ENCODE results near the gene BCAT1.

The BCAT1 gene, protein sequence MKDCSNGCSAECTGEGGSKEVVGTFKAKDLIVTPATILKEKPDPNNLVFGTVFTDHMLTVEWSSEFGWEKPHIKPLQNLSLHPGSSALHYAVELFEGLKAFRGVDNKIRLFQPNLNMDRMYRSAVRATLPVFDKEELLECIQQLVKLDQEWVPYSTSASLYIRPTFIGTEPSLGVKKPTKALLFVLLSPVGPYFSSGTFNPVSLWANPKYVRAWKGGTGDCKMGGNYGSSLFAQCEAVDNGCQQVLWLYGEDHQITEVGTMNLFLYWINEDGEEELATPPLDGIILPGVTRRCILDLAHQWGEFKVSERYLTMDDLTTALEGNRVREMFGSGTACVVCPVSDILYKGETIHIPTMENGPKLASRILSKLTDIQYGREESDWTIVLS

DNA sequence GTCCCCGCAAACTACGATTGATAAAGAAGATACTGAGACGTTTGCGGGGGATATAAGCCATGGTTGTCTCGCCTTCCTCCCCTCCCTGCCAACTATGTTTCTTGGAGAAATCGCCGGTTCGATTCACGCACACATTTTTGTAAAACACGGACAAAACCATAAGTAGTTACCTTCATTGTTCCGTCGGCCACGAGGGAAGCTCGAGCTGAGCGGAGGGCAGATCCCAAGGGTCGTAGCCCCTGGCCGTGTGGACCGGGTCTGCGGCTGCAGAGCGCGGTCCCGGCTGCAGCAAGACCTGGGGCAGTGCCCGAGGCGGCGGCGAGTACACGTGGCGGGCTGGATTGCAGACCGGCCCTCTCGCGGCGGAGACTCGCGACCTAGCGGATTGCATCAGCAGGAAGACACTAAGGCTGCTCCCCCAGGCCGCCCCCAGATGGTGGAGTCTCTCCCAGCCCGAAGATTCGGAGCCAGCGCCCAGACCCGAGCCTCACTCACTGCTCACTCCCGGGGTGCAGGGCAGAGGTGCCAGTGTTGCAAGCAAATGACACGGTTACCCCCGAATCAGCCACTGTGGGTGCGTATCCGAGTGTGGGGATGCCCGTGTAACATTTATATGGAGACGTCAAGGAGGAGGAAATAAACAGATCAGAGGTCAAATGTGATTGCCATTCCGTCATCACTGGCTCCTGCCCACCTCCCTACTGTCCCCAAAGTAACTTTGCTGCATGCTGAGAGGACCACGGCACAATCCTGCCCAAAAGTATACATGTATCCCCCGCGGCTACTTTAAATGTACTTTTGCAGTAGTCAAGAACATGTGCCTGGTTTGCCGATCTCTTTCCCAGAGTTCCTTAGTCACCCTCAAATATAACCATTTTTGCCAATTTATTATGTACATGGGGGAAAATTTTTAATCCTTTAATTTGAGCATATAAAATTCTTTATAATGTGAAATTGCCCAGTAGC is at the start of gene BCAT1:
Gene BCAT1 (minus strand): TSS at position 345 of the 966 bp plus-strand sequence. CDS start 169 bp downstream, at position 176.
- peak; percentile 100 for DNase-seq

DNA sequence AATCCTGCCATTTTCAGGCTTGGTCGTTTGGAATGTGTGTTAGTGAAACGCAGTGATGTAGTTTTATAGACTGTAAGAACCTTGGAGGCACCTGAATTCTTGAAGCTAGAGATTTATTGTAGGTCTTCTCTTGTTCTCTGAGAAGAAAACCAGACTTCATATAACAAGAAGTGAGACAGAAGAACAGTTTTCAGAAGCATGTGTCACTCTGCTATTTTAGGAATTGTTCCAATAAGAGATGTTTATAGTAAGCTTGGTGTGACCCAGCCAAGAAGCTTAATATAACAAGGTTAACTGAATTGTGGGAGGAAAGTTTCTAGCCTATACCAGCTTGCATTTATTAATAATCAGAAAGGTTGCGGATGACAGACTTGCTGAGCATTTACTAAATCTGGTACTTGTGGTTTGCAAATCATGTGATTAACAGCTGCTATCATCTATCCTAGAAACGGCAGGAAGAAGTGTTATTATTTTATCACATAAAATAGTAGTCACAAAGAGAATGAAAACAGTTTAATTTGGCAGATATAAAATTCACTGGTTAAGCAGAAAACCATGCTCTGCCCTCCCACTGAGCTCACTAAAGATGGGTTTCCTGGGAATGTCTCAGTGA is 49.2 kb upstream of the BCAT1 start:
- DNase-seq = no peak

DNA sequence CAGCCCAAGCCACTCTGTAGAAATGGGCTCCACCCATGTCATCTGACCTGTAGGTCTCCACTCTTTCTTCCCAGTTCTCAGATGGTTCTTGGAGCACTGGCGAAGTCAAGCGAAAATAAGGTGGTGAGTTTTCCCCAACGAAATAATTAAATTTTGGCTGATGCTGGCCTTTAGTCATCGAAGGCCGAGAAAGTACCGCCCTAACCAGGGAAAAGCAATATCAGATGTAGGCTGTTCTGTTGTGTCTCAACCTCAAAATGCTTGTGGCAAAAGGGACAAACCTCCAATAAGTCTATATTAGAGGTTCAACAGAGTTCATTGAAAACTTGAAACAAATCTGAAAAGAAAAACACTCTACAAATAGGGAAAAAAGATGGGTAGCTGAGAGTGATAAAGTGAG is 48.6 kb upstream of the BCAT1 start:
- no peak for DNase-seq

DNA sequence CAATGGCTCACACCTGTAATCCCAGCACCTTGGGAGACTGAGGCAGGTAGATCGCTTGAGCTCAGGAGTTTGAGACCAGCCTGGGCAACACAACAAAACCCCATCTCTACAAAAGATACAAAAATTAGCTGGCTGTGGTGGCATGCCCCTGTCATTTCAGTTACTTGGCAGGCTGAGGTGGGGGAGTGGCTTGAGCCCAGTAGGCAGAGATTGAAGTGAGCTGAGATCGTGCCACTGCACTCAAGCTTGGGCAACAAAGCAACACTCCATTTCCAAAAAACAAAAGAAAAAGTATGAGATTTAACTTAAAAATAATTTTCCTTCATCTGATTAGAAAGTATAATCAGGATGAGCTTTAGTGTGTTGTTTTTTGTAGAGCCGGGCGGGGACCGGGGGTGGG is 47.9 kb upstream of the BCAT1 start:
- DNase-seq = no peak

DNA sequence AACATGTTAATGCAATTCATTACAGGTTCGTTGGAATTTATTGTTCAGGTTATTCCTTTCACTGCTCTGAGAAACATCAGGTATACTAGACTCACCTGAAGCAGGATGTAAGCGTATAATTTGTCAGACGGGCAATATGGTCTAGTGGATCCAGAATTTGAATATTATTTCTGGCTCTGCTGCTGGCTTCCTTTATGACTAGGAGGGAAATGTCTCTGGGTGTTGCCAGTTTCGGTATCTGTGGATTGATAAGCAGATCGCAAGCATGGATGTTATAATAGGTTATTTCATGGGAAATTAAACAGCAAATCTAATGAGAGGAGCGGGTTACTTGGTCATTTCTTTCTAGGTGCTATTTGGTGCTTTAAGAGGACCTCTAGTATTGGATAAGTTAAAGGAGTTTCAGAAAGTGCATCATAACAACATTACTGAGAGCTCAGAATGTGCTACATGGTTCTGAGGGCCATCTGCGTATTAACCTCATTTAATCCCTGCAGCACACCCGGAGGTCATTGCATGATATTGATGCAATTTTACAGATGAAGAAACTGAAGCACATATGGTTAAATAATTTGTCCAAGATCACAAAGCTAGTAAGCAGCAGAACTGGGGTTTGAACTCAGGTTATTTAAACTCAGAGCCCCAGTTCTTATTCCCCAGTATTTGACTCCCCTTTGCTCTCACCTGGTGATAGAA is 47.3 kb upstream of the BCAT1 start:
- DNase-seq = no peak

DNA sequence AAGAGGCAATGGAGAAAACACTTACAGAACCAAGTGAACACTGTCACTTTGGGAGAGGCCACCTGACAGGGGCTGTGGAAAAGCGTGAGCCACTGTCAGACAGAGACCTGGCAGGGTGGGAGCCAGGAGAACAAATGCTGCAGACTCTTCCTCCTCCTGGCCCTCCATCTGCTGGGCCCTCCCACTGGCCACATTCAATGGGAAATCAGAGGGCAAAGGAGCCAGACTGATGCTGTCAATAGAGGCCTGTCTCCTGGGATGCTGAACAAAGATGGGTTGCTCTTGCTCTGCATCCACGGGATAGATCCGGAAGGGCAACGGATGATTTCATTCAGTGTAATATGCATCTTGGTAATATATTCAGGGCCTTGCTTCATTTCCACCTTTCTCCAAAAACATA is 44.9 kb upstream of the BCAT1 start:
- DNase-seq = no peak

DNA sequence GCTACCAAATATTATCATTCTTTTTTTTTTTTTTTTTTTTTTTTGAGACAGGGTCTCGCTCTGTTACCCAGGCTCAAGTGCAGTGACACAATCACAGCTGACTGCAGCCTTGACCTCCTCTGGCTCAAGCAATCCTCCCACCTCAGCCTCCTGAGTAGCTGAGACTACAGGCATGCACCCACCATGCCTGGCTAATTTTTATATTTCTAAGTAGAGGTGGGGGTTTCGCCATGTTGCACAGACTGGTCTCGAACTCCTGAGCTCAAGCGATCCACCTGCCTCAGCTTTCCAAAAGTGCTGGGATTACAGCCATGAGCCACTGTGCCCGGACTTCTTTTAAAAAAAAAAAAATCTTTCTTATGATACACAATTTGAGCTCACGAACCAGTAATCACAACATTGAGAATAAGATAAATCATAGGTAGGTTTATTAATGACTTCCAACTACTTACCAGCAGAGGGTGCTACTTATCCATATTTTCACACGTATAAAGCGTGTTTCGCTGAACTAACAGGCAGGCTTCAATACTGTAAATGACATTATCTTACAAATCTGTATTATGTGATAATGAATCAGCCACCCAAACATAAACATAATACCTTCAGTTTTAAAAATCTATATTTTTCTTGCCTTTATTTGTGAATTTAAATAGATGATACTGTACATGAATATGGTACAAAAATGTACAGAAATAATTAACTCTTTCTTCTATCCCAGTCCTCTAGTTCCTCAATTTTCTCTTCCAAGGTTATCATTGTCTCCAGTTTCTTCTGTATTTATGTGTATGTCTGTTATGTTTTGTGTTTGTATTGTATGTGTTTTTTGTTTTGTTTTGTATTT is 42.5 kb upstream of the BCAT1 start:
- DNase-seq = peak; percentile 100

DNA sequence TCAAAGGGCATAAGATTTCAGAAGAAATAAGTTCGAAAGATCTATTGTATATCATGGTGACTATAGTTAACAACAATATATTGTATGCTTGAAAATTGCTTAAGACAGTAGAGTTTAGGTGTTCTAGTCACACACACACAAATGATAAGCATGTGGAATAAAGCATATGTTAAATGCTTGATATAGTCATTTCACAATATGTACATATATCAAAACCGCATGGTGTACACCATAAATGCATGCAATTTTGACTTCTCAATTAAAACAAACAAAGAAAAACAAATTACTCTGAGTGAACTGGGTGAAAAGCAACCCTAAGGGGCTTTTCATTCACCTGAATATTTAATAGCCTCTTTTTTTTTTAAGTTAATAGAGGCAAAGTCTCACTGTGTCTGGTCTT is 40.3 kb upstream of the BCAT1 start:
- DNase-seq = no peak

DNA sequence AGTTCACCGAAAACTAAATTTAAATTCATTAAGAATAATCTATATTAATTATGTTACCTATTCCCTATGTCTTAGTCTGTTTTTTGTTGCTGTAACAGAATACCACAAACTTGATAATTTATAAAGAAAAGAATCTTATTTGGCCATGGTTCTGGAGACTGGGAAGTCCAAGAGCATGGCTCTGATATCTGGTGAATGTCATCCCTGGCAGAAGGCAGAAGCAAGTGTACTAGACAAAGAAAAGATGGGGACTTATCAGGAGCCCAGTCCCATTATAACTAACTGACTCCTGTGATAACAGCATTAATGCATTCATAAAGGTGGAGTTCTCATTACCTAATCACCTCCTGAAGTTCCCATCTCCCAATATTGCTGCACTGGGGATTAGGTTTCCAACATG is 33.3 kb upstream of the BCAT1 start:
- DNase-seq = no peak

DNA sequence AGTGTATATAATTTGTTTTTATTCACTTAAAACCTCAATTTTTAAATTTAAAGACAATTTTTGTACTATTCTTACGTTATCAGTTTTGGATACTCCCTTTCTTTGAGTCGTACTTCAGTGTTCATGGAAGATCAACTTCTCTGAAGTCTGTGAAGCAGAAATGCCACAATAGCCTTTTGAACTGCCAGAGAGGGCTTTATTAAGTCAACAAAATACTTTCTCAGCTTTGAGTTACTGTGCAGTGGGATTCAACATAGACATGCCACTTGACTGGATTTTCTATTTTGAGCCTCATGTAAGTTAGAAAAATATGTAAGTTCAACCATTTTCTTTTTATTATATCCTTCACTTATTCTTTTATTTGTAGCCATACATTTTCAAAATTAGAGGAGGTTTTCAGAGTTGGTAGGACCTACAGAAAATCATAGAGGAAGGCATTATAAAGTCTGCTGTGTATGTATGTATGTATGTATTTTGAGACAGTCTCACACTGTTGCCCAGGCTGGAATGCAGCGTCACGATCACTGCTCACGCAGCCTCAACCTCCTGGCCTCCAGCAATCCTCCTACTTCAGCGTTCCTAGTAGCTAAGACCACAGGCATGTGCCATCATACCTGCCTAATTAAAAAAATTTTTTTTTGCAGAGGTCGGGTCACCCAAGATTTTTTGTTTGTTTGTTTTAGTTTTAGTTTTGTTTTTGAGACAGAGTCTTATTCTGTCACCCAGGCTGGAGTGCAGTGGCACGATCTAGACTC is 31.3 kb upstream of the BCAT1 start:
- no peak for DNase-seq

DNA sequence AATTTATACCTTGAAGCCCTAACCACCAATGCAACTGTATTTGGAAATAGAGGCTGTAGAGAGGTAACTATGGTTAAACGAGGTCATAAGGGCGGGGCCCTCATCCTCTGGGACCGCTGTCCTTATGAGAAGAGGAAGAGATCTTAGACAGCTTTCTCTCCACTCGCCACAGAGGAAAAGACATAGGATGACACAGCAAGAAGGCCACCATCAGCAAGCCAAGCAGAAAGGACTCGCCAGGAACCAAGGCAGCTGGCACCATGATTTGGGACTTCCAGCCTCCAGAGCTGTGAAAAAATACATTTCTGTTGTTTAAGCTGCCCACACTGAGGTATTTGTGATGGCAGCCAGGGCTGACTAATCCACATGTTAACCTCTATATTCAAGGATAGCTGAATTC is 30.4 kb upstream of the BCAT1 start:
- no peak for DNase-seq

DNA sequence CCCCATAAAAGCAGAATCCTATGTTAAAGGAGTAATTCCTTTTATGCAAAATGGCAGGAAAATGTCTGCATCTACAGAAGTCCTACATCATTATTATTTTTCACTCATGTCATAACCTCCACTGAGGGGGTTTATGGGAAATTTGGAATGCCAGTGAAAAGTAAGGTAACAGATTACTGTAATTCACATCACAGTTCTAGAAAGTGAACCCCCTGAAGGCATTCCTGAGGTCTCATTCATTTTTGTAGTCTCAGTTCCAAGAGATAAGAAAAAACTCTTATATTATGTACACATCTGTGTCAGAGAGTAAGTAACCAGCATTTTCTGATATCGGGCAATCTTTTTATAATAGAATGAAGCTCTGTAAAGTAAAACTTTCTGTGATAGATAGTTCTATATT is 28.8 kb upstream of the BCAT1 start:
- no peak for DNase-seq

DNA sequence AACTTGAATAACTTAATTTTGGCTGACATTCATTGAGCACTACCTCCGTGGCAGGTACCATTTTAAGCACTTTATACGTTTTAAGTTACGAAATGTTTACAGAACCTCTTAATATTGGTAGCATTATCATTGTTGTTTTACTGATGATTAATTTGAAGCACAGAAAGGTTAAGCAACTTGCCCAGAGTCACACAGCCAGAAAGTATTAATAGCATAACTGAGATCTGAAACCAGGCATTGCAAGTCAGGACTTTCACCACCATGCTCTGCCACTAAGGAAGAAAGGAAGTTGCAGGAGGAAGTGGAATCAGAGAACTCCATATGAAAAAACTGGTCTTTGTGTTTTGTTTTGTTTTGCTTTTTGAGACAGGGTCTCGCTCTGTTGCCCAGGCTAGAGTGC is 28.2 kb upstream of the BCAT1 start:
- DNase-seq = no peak

DNA sequence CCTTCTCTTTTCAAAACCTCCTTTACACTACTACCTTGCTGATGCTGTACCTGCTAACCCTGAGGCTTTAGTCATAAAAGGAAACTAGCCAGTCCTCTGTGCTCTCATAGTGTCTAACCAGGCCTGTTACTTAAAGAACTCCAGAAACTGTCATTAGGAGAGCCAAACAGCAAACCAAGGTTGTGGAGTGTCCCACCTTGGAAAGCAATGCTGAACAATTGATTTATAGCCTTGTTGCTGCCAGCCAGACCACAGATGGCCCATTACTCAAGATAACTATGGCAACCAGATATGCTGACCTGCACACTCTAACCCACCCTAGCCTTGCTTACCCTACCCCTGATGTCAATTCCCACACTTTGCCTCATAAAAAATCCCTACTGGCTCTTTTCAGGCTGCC is 26.5 kb upstream of the BCAT1 start:
- DNase-seq = no peak

DNA sequence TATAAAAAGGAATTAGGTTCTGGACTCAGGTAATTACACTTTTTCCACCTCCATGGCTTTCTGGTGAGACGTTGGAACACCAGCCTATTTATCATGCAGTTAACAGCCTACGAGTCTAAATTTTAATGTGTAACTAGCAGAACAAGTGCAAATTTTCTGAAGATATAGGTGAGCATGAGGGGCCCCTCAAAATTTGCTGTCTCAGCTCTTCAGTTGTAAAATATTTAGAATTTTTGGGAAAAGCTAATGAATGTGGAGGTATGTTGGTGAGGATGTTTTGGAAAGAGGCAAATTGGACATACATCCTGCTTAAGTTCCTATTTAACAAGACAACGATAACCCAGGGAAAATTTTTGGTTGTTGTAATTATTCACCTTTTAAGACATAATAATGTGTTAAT is 25.3 kb upstream of the BCAT1 start:
- no peak for DNase-seq

DNA sequence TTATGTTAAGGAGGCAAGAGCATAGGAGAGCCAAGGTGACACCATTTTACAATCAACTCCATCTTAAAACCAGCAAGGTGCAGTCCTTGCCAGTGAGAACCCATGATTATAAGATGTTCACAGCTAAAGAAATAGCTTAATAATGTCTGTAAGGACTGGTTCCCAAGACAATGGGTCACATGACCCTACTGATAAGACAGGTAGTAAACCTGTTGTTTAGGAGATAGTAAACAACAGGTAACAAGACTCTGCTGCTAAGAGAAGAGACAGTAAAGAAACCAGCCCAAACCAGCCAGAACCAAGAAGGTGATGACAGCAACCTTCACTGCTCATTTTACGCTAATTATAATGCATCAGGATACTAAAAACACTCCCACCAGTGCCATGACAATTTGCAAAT is 23.2 kb upstream of the BCAT1 start:
- DNase-seq = peak; percentile 67

DNA sequence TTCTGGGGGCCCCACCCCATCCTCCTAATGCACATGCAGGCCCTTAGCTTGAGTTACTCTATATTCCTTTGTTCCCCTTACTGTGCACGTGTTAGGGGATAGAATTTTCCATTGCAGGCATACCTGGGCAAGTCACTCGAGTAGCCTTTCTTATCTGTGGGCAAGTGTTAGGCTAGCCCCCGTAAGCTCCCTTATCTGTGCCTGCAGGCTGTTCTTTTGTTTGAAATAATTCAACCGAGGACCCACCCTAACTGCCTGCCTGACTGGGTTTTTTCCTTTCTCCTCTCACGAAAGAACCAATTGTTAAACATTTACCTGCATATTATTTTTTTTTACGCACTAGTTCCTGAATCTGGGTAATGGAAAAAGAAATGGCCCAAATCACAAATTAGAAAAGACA is 21.3 kb upstream of the BCAT1 start:
- no peak for DNase-seq

DNA sequence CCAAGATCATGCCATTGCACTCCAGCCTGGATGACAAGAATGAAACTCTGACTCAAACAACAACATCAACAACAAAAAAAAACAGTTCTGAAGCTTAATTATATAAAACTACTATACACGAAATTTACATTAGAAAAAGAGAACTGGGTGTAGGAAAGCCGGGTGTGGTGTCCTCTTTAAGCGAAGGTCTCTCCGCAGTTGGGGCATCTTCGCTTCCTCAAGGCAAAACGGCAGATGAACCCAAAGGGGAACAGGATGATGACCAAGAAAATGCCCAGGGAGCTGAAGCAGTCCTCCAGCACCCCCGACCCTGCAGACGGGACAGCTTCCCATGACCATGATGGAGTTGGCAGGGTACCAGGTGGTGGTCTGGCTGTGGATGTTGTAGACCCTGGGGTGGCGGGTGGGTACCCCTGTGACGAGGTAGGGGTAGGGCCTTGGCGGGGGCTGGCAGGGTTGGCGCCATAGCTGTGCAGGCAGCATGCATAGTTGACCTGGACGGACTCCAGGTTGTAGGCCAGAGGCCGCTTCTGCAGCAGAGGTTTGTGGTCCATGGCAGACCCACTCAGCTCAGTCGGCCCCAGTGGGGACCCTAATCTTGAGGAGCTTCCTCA is 18.2 kb upstream of the BCAT1 start:
- no peak for DNase-seq

DNA sequence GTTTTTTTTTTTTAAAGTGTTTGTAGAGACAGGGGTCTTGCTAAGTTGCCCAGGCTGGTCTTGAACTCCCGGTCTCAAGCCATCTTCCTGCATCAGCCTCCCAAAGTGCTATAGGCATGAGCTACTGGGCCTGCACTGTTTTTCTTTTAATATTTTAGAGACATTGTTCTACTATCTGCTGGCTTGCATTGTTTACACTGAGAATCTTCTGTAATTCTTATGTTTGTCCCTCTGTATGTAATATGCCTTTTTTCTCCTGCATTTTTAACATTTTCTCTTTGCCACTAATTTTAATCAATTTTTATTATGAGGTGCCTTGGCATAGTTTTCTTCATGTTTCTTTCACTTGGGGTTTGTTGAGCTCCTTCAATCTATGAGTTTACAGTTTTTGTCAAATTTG is 15.4 kb upstream of the BCAT1 start:
- no peak for DNase-seq

DNA sequence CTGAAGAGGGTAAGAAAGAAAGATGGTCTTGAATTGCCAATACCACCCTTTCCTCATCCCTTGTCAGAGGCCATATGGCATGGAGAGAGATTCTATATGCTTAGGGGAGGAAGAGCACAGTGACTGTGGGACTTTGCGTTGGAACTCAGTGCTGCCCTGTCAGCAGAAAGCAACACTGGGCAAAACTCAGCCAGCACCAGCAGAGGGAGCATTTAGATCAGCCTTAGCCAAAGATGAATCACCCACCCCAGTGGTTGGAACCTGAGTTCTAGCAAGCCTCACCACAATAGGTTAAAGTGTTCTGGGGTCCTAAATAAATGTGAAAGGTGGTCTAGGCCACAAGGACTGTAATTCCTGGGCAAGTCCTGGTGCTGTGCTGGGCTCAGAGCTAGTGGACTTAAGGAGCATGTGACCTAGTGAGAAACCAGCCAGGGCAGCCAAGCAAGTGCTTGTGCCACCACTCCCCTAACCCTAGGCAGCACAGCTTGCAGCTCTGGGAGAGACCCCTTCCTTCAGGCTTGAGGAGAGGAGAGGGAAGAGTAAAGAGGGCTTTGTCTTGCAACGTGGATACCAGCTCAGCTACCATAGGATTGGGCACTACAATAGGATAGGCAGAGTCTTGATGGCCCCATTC is 11.4 kb upstream of the BCAT1 start:
- peak; percentile 95 for DNase-seq

All from DMS53 (cell line).